ENCODE data around the gene GRAMD4.

DNA sequence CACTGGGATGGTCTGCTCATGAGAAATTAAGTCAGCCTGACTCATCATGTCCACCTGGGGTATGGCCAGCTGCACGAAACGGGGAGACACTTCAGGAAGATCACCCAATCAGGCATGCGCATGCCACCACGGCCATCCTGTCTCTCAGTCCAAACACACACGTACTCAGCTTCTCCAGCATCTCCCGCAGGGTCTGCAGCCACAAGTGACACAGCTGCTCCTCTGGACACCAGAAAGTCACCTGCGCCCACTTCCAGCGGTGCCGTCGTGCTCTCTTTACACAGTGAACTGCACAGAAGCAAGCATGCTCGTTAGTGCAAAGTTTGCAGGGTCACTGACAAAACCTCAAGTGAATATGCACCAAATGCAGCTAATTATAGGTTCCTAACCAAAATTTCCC, 99.7 kb downstream of the GRAMD4 start:
- no peak for TF ChIP-seq EZH2 (IDR thresholded peaks at IDR 0.05; ENCODE audit: insufficient read depth, poor library complexity, severe bottlenecking)
- no peak for TF ChIP-seq EZH2phosphoT487 (IDR thresholded peaks at IDR 0.05; ENCODE audit: insufficient read depth, low read depth)
